ENCODE measurements around the gene PIK3R3.
A peak's percentile ranks its signal among the peaks of the same experiment; 100 is the strongest.

PIK3R3 gene

DNA sequence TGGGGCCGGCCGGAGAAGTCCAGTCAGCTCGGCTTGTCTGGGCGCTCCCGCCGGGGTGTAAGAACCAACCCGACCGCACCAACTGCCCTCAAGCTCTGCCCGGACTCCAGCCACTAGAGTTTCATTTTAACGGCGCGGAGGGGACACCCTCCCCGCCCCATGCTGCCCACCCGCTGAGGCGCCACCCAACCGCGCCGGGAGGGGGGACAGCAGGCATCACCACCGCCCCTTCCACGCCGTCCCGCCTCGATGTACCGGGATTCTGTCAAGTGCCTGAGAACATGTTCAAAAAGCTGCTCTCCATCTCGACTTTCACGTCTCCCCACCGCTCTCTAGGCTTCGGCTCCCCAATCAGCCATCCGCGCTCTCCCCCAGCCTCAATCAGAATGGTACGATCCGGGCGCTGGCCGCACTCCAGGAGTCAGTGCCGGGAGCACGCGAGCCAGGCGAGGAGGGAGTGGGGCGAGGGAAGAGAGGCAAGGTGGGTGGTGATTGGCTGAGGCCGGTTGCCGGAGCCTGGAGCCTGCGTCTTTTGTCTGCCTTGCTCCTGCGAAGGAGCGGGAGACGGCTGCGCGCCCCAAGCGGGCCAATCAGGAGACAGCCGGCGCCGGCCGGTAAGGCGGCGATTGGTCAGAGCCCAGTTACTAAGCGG is at the start of gene PIK3R3:
Gene PIK3R3, minus strand, starts transcription at position 101 of the 652 bp plus-strand sequence. CDS start 677 bp downstream, outside the sequence.
- peak; percentile 96 for DNase-seq

DNA sequence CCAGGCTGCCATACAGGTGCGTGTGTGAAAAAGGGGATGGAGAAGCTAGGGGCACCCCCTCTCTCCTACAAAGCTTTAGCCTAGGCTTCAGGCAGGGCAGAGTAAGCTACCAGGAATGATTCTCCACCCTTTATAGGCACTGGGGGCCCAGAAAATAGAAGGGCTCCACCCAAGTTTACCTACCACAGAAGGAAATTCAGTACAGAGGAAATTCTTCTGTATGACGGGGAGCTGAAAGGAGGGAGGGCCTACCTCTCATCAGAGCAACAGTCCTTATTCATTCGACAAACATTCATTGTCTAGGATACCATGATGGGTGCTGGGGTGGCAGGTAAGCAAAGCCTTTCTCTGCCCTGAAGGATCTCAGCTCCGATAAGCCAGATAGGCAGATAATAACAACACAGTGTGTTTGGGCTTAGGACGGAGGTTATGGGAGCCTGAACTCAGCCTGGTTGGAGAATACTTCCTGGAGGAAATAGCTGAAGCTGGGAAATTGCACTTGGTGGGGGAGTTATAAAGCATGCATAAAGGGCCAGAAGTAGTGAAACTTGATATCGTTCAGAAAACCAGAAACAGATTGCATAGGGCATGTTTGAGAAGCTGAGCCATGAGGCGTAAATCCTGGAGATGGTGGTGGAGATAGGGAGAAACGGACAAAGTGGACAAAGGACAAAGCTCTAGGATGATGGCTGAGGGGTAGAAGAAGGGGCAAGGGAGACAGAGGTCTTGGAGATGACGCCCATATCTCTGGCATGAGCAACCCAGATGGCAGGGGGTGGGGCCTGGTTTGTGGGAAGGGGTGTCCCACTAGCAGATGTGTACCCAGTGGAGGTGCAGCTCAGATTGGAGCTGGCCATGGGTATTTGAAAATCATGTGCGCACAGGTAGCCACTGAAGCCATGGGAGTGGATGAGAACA is 49.2 kb upstream of the PIK3R3 start:
- DNase-seq: no peak

DNA sequence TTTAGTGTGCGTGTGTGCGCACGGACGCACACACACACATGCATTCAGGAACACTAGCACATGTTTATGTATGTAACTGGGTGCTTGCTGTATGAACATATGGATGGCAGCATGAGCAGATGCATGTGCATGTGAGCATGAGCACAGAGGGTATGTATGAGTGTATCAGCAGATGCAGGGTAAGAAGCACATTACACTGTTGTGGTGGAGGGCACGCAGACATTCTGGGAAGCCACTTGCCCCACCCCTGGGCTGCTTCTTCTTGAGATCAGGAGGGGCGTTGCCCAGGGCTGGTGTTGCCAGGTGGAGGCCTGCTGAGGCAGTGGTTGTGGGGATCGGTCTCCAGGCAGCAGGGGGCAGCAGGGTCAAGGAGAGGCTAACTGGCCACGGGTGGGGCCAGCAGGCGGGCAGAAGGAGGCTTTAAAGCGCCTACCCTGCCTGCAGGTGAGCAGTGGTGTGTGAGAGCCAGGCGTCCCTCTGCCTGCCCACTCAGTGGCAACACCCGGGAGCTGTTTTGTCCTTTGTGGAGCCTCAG is 47.7 kb upstream of the PIK3R3 start:
- DNase-seq: peak; percentile 76

DNA sequence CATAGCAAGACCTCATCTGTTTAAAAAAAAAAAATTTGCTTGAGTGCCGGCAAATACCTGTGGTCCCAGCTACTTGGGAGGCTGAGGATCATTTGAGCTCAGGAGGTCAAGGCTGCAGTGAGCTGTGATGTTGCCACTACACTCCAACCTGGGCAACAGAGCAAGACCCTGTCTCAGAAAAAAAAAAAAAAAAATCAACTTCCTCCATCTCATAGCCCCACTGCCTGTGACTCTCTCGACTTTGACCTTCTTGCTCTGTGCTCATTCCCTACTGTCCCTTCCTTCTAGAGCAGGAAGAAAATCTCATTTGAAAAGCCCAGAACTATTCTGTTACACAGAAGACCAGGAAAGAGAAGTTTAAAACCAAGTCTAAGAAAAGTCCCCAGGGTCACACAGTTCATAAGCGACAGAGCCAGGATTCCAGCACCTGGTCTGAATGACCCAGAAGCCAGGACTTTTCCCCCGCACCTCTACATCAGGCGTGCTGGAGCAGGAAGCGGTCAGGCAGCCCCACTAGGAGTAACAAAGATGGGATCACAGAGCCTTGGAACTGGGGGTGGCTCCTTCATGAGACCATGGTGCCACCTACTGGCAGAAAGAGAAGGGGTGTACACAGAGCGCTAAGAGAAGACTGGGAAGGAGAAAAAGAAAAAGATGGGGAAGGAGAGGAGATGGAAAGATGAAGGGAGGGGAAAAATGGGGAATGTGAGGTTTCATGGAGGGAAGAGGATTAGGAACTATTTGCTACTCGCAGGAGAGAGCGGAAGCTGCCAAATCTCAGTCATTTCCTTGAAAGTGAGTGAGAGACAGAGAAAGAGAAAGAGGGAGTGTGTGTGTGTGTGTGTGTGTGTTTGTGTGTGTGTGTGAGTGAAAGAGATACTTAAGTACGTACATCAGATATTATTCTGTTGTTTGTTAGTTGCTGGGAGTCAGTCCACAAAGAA is 47.0 kb upstream of the PIK3R3 start:
- peak; percentile 86 for DNase-seq

DNA sequence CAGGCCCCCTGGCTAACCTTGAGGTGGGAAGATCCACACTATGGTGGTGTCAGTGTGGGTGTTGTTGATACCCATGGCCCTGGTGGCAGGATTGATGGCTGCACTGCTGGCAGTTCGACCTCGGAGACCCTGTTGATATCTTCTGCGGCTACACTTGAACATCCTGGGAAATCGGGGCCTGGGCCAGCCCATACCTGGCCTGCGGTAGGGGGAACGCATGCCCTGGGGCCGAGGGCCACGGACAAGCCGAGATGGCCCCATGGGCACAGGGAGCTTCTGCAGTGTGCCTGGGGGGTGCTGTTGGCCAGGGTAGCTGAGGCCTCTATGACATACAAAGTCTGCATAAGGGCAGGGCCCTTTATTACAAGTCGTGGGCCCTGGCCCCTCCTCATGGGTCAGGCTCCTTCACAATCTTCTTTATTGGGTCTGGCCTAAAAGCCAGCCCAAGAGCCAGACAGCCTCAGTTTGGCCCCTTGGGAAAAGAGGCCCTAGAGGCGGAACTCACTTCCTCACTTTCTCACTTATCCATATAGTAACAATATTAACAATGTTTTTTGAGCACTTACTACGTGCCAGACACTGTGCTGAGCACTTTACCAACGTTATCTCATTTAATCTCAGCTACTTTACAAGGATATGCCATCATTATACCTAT is 43.9 kb upstream of the PIK3R3 start, which contains the start of gene P3R3URF:
Gene P3R3URF, minus strand, starts transcription at position 278 of the 655 bp plus-strand sequence. Its CDS starts 17 bp downstream, at position 261.
- no peak for DNase-seq

DNA sequence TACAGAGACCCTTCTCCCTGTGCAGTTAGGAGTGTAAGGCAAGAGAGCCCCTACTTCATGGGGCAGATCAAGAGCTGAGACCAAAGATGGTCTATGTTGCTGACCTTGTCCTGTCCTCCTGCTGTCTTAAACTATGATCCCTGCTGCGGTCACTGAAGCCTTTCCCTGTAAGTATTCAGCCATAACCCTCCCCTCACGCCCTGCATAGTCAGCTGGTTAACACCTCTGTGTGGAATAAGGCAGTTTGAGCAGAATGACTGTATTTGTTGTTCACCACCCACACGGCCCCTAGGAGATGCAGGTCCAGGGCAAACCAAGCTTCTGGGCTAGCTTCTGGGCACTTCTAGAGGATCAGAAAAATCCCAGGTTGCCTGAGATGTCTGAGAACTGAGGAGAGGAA is 42.8 kb upstream of the PIK3R3 start:
- DNase-seq: no peak

DNA sequence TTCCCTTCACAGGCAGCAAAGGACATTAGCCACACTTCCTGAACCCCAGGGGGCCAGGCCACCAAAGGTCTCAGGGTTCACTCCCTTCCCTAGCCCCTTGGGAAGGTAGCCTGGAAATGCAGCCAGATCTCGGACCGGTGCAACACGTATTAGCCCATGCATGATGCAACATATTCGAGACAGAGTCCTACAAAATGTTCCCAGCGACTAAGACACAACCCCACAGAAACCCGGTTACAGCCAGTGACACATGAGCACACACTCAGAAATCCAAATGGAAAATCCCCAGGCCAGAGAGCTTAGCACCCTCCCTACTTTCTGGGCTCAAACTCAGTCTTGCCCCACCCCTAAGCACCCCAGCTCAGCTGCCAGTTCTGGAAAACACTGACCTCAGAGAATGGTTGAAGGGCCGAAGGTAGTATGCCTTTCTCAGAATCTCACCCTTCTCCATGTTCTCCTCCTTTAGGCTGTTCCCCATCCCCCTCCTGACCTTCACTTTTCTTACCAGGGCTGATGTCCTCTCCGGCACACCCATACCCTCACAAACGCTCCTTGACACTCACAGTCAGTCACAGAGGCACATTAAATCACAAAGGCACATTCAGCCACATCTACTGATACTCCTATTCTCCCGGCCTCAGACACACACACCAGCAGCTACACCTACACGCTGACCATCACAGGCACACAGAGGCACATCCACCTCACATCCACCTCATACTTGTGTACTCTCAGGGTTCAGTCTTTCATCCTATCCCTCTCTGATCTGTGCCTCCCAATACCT is 42.2 kb upstream of the PIK3R3 start, which contains the start of gene TSPAN1:
Gene TSPAN1, plus strand, starts transcription at position 640 of the 784 bp plus-strand sequence. CDS start 6,021 bp downstream, outside the sequence.
- no peak for DNase-seq

DNA sequence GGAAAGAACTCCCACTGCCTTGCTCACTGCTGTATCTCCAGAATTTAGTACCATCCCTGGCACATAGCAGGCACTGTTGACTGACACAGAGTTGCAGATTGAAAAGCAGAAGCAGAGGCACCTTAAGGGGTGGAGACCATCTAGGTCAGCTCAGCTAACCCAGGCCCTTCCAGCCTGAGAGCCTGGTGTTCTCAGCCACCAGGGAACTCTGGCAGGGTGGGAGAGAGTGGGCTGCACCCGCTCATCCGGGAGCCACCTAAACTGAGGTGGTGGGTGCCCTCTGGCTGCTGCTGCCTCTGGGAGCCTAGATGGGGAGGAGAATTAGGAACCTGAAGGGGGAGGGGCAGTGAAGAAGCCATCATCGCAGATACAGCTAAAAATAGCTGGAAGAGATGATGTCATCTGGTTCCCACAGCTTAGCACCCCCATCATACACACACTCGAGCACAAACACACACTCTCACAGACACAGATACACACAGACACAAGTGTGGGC is 41.0 kb upstream of the PIK3R3 start:
- no peak for DNase-seq

DNA sequence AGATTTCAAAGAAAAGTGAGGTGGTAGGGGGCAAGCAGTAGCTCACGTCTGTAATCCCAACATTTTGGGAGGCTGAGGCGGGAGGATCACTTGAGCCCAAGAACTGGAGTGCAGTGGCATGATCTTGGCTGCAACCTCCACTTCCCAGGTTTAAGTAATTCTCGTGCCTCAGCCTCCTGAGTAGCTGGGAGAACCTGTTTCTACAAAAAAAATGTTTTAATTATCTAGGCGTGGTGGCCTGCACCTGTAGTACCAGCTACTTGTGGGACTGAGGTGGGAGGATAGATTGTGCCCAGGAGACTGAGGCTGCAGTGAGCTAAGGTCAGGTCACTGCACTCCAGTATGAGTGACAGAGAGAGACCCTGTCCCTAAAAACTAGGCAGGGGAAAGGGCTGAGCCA is 39.9 kb upstream of the PIK3R3 start:
- DNase-seq: no peak

DNA sequence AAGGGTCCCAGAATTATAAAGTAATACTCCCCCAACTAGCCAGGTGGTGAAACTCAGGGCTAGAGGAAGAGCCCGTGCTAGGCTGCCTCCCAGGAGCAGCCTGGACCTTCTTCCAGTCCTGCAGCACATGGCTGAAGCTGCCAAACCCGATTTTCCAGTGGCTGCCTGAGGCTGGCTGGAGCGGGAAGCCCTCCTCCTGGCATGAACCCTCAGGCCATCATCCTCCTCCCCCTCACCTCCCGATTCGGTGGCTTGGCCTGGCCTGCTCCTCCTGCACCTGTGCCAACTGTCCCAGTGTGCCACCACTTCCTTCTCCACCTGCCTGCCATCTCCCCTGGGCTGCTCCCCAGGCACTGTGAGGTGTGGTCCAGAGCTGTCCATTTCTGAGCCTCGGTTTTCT is 39.4 kb upstream of the PIK3R3 start:
- no peak for DNase-seq

DNA sequence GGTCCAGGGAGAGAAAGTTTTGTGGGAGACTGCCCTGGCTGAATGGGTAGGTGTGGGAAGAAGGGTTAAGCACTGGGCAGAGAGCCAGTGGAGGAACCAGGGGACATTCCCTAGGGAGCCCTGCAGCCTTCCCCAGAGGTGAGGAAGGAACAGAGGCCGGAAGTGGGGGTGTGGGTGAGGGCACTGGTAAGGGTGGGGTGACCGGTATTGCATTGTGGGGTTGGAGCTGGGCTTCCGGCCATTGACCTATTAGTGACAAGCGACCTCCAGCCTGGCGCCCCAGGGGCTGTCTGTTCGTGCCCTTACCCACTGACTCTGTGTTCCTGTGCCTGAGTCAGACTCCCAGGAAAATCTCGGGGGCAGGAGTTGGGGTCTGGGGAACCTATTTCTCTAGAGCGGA is 38.9 kb upstream of the PIK3R3 start:
- DNase-seq: no peak

DNA sequence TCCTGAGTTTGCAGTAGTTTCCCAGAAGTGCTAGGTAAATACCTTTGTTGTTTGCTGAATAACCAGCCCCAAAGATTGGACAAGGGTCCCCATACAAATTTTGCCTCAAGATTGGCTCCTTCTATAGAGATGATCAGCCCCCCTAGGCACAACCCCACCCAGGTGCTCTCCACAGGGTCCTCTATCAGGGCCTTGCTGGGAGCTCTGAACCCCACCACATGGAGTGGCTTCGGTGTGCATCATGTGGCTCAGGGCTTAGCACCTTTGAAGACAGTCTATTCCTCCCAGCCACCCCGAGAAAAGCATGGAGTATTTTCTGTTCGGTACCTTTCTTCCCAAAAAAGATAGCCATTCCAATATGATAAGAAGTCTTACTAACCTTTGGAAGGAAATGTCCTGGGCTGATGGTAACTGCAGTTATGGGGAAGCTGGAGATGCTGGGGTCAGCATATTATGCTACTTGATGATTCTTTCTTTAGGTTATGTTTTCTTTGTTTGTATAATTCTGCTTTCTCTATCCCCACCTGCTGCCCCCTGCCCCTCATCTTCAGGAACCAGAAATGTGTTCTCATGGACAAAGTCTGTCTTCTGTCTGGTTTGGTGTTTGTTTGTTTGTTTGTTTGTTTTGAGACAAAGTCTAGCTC is 37.5 kb upstream of the PIK3R3 start:
- DNase-seq: no peak

DNA sequence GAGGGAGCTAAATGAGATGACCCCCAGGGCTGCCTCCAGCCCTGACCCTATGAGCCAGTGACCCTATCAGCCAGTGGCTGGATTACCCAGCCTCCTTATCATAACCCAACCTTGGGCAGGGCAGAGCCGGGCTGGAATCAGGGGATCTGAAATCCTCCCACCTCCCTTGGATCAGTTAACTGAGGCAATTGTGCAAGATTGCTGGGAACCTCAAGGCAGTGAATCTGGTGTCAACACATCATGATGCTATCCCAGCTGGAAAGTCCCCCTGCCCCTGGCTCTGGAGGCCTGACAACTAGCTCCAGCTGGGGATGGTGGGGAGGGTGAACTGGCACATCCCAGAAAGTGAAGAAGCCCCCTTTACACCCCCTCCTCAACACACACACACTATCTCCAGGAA is 36.0 kb upstream of the PIK3R3 start:
- no peak for DNase-seq

DNA sequence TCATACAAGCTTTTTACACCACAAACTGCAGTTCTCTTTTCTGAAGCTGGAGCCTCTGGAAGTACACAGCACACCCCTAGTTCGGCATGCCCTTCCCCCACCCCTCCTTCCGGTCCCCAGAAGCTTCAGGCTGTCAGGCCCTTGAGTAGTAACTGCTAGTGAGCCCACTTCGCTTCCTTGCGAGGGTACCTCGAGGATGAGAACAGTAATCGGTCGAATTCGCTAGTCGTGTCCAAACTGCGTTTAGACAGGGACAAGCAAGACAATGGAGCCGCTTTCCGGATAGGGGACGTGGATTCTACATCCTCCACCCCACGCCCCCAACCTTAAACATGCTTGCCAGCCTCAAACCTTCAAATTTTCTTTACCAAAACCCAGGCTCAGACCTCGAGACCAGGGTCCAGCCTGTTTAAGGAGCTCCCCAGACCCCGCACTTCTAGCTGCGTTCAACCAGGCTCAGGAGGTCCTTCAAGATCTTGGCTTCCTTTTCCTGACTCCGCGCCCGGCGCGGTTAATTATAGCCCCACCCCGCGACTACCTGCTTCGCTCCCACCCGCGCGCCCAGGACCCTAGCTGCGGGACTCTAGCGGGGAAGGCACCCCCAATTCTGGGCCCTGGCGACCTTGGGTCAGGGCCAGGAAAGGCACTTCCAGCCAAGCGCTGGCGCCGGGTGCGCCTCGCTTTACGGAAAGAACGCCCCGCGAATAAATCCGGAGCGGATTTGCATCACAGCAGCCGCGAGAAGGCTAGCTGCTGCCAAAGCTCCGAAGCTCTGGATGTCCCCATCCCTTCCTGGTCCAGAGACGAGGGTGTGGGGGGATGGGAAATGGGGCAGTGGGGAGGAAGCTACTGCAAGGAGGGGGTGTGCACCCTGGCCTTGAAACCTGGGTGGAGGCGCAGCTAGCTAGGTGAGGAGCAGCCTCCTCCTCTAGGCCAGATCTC is 34.4 kb upstream of the PIK3R3 start:
- DNase-seq: no peak

DNA sequence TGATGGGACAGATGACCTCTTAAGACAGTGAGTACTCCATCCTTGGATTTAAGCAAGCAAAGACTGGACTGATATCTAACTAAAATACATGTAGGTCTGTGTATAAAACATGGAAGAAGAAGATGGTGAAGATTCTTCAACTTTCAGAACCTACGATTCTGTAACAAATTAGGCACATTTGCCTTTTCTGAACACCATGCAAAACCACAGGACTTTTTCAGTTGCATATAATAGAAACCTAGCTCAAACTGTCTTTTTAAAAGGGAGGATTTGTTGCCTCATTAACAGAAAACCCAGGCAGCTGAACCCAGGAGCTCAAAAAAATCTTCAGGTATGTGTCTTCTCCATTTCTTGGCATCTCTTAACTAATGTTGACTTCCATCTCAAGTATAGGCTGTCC is 27.8 kb upstream of the PIK3R3 start:
- DNase-seq: no peak

DNA sequence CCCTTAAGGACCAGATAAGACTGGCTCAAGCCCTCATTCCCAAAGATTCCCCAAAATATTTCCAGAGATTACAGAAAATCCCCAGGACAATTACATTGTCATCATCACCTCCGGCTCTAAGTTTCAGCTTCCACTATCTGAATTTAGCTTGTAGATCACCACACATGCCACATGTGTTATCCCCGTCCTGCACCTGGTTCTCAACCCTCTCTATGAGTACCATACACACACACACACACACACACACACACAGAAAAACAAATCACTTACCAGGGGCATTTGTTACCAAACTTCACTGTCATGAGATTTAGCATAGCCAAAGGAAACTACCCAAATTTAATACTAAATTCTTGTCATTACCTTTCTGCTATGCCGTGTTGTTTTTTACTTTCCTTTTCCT is 27.1 kb upstream of the PIK3R3 start:
- no peak for DNase-seq

DNA sequence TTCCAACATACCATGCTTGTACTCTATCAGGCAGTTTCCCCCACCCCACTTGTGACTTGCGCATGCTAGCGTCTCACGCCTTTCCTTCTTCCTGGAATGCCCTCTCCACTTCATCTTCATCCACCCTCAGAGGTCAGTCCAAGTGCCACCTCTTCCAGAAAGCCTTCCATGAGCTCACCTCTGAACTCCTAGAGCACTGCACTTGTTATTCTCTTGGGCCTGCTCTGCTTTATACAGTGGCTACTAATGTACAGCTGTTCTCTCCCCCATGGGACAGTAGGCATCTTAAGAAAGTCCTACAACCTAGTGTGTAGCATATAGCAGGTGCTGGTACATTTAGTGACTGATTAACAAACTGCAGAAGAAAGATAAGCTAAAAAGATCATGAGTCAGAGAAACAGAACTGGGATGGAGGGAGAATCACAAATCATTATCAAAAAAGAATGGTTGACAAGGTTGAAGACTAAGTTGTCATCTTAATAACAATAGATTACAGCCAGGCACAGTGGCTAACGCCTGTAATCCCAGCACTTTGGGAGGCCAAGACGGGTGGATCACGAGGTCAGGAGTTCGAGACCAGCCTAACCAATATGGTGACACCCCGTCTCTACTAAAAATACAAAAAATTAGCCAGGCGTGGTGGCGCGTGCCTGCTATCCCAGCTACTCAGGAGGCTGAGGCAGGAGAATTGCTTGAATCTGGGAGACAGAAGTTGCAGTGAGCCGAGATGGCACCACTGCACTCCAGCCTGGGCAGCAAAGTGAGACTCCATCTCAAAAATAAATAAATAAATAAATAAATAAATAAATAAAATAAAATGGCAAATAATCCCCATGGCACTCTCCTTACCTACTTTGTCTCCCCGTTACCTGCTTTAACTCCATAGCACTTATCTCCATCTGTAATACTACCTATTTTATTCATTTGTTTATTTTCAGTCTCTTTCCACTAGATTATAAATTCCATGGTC is 26.2 kb upstream of the PIK3R3 start:
- DNase-seq: no peak

DNA sequence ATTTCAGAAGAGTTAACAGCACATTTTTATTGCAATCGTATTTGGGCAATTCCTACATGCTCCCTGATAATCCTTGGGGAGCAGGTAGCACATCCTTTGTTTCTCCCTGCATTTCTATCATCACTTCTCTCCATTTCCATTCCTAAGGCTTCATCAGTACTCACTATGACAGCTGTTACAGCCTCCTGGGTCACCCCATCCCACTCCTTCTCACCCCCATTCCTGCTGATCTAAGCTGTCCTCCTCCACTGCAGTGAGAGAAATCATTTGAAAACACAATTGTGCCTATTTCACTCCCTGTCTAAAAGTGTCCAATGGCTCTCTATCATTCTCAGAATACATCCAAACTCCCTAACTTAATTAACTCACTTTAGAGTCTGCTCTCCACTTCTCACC is 25.5 kb upstream of the PIK3R3 start:
- DNase-seq: no peak

All from NCI-H748 treated with DMSO at 0.1 percent for 48 hours (cell line).